GM23338 (cell line): ENCODE results near the gene KEL.

ENCODE experiments used
- EZH2 ChIP-seq: fragments of 200-600 bp; sonication (generic); IDR thresholded peaks from one replicate; pipeline ENCODE4 v1.8.0; 2017; ENCODE audit warnings: antibody characterized with exemption, mild to moderate bottlenecking, low read depth; ENCODE audit not compliant: unreplicated experiment
- POLR2AphosphoS5 ChIP-seq: IDR thresholded peaks from 2 replicates; pipeline ENCODE4 v1.6.1; 2016; ENCODE audit warnings: antibody characterized with exemption, low read depth
- REST ChIP-seq: IDR thresholded peaks from one replicate; pipeline ENCODE4 v1.6.1; 2018; ENCODE audit warnings: antibody characterized with exemption; ENCODE audit not compliant: unreplicated experiment

- TF ChIP-seq POLR2AphosphoS5 = no peak
- TF ChIP-seq EZH2 = no peak
- TF ChIP-seq REST = no peak
These were observed 34.2 kb downstream of the KEL start for GRCh38 chr7:142927949-142928348.
